NCI-H446 treated with DMSO at 0.1 percent for 48 hours (cell line): ENCODE data around the gene POU3F3.

Source experiments
- DNase-seq: peaks from one replicate; lab custom pipeline; 2025; lab: John Stamatoyannopoulos, UW

The POU3F3 gene

DNA sequence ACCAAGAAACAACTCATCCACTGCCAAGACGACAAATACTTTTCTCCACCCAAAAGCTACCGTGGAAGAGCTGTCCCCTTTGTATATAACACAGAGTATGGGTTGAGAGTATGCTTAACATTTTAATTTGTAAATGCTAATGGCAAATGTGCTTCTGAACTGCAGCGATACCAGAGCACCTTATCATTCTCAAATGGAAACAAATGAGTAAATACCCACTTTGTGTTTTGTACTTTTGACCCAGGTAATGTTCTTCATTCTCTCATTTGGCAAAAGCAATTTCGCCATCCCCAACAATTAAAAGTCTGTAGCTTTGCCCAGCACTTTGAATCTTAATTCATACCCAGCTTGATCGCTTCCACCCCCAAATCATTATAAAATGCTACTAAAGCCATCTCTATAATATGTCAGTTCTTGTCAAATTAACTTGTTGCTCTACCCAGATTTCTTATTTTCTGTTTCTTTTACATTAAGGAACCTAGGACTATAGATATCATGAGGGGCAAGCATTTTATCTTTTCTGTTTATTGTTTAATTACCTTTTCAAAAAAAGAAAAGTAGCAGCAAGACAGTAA is 6.2 kb upstream of the POU3F3 start:
- no peak for DNase-seq

DNA sequence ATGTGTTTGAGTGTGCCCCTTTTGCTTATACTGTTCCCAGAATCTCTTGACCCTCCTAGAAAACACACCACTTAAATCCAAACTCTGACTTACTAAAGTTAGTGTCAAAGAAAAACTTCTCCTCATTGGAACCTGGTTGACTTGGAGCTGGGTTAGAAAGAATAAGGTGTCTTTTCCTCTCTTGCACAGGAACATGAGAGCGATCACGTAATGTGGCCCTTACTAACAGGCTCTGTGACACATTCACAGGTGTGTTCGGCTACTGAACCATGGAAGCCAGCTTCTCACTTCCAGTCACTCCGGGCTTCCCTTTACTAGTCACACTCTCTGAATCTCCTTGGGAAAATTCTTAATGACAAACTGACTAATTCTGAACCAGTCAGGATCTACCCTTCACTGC is 5.4 kb upstream of the POU3F3 start:
- no peak for DNase-seq

DNA sequence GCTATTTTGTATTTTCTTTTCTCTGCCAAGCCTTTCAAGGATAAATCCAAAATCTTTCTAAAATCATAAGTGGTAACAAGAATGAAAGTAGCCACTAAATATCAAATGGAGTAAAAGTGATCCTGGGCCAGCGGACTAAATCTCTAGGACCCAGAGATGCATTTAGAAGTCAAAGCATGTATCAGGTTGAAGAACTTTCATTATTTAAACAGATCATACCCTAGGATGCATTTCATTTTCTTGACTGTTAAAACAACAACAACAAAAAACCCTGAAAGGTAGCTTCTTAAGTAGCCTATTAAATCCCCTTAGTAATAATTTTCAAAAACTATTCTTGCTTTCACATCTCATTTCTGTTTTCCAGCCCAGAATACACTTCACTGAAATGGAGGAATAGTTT is 4.8 kb upstream of the POU3F3 start:
- DNase-seq, result no peak

DNA sequence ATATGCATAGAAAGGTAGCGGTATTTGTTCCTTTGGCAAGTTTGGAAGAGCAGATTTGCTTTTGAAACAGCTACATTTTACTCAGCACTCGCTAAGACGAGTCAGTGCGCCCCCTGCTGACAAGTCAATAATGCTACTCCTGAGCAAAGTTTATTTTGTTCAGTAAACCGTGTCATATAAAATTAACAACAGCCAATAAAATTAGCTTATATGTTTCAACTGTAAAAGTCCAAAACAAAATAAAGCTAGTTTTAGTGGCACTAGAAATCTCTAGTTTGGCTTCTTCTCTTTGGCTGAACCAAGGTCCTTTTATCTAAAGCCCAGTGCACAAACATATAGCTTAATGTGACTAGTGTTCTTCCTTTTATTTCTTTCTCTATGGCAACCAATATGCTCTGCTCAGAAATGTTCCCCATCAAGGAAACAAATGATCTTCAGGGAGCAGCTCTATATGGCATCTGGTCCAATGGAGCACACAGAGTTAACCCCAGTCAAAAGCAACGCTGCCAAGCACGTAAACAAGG is 4.2 kb upstream of the POU3F3 start:
- DNase-seq, result peak; percentile 9

DNA sequence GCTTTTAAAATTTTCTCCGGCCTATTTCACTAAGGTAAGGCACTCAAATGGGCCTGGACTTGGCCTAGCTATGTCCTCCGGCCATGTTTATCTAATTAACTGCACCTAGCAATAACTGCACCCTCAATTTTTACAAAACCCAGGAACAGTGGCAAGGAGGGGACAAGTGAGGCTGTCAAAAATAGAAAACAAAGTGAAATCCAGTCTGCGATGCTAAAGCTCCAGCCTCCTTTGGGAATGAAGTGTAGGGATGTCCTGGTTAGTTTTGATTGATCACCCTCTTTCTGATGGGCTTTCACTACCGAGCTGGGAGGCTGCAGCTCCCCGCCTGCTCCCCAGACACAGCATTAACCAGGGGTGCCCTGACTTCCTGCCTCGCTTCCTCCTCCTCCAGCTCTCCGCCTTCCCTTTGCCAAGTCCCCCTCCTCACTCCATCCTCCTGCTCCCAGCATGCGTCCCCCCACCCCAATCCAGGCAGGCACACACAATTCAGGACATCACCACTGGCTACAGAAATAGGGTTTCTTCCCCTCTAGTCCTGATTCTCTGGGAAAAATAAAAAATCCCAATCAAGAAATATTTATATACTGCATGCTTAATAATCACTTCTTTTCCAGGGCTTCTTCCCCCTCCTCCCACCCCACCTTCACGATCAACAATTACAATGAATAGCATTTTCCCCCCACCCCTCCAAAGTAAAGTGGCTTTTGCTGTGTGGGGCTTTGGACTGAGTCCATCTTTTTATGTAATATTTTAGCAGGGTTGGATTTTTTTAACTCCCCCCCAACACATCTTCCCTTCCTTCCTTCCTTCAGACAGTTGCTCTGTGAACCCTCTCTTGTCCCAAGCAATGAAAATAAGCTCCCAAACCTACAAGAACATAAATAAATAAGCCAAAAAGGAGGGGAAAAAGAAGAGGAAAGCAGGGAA is 3.3 kb upstream of the POU3F3 start:
- DNase-seq, result no peak

DNA sequence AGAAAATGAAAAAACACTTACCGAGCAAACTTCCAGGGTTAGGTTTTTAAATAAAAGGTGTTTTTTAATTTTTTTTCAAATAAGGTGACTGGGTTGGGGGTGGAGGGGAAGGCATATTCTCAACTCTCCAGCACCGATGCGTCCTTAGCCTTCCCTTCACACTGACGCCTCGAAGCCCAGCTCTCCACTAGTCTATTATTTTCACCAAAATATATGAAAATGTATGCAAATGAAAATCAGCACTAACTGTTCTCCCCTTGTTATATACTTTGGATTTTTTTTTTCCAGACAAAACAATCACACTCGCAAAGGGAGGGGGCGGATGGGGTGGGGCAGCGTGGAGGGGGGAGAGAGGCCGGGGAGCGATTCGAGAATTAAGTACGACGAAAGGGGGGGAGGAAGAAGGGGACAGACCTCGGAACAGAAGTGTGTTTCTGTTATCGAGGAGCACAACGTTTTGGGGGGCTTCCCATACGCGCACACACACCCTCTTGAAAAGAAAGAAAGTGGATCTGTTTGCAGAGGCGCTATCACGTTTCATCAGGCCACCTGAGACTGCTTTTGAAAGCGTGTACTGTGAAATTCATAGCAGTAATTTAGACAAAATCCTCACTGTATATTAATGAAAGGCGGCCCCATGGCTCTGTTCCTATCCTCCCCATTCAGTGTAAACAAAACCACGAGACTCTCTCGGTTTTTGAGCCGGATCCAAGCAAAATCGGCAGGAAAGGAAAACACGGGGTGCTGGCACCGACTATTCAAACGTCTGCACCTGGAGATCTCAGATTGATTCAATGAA is 2.4 kb upstream of the POU3F3 start:
- no peak for DNase-seq

DNA sequence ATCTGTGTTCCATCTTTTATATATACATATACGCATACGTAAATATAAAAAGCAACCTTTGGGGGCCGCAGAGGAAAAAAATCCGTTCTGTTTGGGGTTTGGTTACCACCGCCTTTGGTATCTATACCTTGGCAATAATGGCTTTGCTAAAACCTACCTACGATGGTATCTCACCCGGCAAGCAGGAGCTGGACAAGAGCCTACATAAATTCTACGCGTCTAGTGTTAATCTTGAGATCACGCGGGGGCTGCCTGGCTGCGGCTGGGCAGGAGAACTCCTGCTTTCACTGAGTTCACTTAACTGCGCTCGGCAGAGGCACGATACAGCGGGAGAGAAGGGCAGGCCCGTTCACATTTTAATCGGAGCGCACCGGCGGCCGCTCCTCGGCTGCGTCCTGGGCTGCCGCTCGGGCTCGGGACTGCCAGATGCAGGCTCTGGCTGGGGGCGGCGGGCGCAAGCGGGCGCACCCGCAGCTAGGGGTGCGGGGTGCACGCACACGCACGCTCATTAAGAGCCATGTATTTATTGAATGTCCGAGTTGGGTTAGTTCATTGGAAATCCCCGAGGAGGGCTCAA is 1.7 kb upstream of the POU3F3 start:
- no peak for DNase-seq

DNA sequence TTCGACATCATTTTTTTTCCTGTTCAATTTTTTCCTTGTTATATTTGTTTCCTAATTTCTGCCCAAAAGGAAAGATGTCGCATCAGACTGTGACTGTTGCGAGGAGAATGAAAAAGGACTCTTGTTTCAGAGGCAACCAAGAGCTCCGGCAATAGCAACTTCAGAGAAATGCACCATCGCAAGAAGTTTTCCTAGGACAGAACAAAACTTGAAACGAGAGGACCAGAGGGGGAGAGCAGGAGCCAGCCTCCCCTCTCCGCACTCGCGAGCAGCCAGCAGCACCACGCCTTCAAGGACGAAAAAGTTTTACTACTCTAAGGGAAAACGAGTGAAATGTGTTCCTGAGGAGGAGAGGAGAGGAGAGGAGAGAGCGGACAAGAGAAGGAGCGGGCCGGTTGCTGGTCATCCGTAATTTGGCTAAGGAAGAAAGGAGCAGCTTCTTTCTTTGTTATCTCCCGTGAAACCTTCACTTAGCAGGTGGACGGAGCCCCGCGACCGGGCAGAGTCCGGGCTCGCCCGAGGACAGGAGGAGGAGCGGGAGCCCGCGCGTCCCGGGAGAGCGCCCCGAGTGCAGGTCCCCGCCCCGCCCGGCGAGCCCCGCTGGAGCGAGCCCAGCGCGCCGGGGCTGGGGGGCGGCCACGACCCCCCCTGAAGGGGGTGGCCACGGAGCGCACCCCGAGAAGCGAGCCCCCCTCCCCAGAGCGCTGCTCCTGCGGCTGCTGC is 744 bp downstream of the POU3F3 start:
- DNase-seq, result no peak

DNA sequence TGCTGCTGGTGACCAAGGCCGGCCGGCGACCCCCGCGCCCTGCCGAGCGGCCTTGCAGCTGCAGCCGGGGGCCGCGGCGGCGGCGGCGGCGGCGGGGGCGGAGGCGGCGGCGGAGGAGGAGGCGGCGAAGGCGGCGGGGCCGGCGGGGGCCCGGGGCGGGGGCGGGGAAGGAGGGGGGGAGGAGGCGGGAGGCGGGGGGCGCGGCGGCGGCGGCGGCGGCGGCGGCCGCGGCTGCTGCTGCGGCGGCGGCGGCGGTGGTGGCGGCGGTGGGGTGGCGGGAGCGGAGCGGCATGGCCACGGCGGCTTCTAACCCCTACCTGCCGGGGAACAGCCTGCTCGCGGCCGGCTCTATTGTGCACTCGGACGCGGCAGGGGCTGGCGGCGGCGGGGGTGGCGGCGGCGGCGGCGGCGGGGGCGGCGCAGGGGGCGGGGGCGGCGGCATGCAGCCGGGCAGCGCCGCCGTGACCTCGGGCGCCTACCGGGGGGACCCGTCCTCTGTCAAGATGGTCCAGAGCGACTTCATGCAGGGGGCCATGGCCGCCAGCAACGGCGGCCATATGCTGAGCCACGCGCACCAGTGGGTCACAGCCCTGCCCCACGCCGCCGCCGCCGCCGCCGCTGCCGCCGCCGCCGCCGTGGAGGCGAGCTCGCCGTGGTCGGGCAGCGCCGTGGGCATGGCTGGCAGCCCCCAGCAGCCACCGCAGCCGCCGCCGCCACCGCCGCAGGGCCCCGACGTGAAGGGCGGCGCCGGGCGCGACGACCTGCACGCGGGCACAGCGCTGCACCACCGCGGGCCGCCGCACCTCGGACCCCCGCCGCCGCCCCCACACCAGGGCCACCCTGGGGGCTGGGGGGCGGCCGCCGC is 1.5 kb downstream of the POU3F3 start:
- DNase-seq, result no peak

DNA sequence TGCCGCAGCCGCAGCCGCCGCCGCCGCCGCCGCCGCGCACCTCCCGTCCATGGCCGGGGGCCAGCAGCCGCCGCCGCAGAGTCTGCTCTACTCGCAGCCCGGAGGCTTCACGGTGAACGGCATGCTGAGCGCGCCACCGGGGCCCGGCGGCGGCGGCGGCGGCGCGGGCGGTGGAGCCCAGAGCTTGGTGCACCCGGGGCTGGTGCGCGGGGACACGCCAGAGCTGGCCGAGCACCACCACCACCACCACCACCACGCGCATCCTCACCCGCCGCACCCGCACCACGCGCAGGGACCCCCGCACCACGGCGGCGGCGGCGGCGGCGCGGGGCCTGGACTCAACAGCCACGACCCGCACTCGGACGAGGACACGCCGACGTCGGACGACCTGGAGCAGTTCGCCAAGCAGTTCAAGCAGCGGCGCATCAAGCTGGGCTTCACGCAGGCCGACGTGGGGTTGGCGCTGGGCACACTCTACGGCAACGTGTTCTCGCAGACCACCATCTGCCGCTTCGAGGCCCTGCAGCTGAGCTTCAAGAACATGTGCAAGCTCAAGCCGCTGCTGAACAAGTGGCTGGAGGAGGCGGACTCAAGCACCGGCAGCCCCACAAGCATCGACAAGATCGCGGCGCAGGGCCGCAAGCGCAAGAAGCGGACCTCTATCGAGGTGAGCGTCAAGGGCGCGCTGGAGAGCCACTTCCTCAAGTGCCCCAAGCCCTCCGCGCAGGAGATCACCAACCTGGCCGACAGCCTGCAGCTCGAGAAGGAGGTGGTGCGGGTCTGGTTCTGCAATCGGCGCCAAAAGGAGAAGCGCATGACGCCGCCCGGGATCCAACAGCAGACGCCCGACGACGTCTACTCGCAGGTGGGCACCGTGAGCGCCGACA is 2.4 kb downstream of the POU3F3 start:
- DNase-seq, result no peak

DNA sequence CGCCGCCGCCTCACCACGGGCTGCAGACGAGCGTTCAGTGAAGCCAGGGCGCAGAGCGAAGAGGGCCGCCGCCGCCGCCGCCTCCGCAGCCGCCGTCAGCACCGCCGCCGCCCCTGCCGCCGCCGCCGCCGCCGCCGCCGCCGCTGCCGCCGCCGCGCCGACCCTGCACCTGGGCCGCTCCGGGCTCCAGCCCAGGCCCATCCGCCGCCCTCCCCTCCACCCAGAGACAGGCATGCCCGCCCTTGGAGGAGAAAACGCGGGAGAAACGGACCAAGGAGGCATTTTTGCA is 3.0 kb downstream of the POU3F3 start:
- DNase-seq, result no peak

DNA sequence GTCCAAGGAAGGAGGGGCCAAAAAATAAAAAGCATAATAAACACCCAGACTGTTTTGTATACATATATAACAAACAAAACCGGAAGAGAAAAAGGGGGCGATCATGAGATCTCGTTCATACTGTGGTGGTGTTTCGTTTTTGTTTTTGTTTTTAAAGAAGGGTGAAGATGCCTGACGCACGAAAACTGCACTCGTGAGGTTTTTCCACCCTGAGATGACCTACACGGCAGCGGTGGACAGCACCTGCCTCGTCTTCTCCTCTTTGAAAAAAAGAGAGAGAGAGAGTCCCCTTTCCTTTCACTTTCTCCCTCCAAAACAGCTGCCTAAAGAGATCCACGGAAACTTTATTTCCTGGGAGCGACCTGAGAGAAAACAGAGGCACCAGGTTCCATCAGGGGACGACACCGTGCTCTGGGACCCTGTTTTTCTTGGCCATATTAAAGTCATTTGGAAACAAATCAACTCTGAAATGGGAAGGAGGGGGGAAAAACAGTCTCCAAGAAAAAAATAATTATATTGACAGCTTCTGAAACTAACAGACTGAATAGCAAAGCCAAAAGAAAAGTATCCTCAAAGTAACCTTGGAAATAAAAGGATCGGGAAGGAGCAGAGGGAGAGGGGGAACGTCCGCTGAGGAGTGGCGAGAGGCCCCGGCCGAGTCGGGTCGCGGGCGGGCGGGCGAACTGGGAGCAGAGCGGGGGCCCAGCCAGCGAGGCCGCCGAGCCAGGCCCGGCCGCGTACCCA is 3.5 kb downstream of the POU3F3 start:
- DNase-seq, result no peak

DNA sequence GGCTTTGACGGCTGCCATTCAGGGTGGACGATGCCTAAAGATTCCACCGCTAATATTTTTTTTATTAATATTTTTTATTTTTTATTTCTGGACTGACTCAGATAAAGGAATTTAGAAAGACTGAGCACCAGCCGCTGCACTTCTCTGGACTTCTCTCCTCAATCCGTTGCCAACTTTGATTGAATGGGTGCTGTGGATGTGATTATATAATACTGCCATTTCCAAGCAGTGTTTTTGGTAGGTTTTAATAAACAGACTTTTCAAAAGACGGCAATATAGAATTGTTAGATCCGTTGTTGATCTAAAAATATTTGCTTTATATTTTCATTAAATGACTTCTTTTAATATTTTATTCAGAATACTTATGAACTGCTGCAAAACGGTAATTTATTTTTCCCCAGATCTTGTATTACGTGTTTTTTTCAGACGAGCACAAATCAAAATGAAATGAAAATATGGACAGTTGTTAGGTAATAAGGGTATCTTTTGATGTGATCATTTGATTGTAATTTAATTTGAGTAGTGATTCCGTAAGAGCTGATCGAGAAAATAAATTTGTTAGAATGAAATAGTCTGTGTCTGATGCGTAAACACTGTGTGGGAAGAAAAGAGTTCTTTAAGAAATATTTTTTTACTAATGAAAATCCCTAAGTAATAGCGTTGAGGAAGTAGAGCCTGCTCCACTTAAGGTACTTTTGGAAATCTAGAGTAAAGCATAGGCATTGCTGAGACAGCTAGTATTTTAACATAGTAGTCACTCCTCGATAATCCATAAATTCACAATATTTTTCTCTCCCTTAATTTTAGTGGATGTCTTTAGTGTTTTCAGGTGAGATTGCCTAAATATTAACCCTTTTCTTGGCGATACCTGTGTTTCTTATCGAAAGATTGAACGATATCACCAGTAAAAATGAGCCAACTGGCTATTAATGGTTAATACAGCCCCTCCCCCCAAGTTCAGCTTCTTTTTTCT is 4.4 kb downstream of the POU3F3 start:
- DNase-seq, result no peak

DNA sequence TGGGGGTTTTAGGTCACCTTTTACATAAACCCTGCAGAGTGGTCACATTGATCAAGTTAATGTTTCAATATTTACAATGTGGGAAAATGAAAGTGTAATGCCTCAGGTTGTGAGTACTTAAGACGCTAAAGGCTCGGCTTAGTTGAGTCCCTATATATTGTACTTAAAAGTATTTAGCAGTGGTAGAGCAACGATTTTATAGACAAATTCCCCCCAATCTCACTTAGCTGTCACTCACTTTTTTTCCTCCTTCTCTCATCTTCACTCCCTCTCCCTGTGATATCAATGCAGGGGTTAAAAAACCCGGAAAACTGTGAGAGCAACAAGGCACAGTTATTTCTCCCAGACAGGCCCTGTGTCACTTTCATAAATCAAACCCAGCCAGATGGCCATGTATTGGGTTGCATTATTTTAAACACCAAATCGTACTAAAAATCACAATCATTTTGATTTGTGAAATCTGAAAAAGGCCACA is 5.4 kb downstream of the POU3F3 start:
- no peak for DNase-seq

DNA sequence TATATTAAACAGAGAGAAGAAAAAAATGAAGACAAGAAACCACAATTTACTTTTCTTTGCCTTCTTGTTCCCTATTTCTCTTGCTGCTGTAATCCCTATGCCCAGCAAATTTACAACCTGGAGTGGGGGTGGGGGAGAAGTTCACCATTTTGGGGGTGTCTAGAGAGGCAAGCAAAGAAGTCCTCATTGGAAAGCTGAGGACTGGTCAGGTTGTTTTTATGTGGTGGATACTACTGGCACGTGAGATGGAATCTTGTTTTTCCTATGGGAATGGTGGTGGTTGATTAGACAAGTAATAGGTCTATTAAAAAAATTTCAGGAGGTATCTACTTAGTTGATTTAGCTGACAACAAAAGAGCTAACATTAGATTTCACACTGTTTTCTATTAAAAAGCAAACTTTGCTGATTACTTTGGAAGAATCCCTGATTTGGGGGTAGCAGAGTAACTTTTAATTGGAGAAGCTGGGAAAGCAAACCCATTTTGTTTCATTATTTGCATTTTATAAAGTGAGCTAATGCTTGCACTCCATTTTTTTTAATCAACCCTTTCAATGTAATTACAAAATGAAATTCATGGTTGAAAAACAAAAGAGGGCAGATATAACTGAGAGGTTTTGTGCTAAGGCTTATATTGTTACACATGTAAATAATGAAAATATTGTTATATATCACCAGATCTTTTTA is 6.0 kb downstream of the POU3F3 start:
- no peak for DNase-seq

DNA sequence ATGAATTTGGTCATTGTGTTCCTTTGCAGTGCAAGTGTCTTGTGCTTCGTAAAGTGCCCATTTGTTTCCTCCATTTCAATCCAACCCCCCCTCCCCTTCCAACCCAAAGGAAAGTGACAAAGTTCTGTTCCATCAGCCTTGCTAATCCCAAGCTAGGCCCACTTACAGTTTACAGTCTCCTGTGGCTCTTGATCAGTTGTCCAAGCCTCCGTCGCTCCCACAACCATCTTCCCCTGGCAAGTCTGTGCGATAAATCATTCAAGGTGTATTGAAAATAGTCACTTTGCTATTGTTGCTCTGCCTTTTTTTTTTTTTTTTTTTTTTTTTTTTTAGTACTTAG is 6.5 kb downstream of the POU3F3 start:
- DNase-seq, result no peak

DNA sequence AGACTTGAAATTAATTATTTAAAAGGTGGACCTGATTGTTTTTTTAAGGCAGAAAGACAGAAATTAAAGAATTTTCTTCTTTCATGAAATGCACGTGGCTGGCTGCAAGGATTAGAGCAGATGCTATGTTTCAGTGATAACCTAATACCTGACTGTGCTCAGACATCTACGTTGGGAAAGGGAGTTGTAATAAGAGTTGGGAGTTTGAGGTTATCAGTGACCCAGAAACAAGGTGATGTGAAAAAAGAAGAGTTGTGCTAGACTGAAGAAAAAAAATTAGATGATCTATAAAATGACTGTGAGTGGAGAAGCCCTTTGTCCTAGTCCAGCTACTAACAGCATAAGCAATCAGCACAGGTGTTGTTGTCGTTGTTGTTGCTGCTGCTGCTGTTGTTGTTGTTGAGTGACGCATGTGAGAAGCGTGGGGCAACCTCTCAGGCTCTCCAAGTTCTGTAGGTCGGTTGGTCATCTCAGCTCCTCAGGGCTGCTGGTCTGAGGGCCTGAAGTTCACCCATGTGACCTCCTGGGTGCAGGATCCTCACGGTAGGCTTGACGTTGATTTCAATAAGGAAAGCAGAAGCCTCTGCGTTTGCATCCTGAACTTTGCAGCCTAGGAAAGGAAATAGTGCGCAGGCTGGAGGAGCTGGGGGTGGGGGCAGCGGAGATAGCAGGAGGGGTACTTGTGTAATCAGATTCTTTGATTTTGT is 7.6 kb downstream of the POU3F3 start:
- DNase-seq, result no peak
